Stomach (tissue), 4 donors: ENCODE results near the gene NLK.
"Not testable (repeated sequence)": the region's sequence is repeated elsewhere in the genome, so short reads cannot be mapped to it uniquely, and the experiment has no call there.

Experiments used
- EP300 ChIP-seq: sonication (generic); formaldehyde crosslinking; IDR thresholded peaks from one replicate; pipeline ENCODE4 v1.6.1; 2017; ENCODE audit warnings: antibody characterized with exemption
- POLR2A ChIP-seq, 4 donors: fragments of 450-650 bp; IDR thresholded peaks; one replicate each; pipeline ENCODE4 v1.6.1; 2016; ENCODE audit warnings: antibody characterized with exemption in 4 of 4, control low read depth in 2 of 4, mild to moderate bottlenecking in 1 of 4, moderate library complexity in 1 of 4
- TF ChIP-seq, protein P1 (sequence below), 7 experiments: fragments of 450-650 bp in 4 of 7; fragments of 200-600 bp in 3 of 7; sonication (generic) in 3 of 7; IDR thresholded peaks; one replicate each; pipeline ENCODE4 v1.5.1; 2016 to 2019; ENCODE audit warnings: antibody characterized with exemption in 7 of 7, control low read depth in 2 of 7, mild to moderate bottlenecking in 1 of 7

DNA sequence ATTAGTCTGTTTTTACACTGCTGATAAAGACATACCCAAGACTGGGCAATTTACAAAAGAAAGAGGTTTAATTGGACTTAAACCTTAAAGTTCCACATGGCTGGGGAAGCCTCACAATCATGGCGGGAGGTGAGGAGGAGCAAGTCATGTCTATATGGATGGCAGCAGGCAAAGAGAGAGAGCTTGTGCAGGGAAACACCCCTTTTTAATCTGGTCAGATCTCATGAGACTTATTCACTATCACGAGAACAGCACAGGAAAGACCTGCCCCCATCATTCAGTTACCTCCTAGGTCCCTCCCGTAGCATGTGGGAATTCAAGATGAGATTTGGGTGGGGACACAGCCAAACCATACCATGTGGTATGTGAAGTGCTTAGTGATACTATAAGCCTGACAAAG is 144.0 kb downstream of the NLK start:
- TF ChIP-seq EP300; POLR2A (IDR thresholded peaks at IDR 0.05): not testable (repeated sequence)
- TF ChIP-seq, protein P1, sequence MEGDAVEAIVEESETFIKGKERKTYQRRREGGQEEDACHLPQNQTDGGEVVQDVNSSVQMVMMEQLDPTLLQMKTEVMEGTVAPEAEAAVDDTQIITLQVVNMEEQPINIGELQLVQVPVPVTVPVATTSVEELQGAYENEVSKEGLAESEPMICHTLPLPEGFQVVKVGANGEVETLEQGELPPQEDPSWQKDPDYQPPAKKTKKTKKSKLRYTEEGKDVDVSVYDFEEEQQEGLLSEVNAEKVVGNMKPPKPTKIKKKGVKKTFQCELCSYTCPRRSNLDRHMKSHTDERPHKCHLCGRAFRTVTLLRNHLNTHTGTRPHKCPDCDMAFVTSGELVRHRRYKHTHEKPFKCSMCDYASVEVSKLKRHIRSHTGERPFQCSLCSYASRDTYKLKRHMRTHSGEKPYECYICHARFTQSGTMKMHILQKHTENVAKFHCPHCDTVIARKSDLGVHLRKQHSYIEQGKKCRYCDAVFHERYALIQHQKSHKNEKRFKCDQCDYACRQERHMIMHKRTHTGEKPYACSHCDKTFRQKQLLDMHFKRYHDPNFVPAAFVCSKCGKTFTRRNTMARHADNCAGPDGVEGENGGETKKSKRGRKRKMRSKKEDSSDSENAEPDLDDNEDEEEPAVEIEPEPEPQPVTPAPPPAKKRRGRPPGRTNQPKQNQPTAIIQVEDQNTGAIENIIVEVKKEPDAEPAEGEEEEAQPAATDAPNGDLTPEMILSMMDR (IDR thresholded peaks at IDR 0.05) = not testable (repeated sequence)
